Measurements from ENCODE around the gene CACNA2D3.

The CACNA2D3 gene

DNA sequence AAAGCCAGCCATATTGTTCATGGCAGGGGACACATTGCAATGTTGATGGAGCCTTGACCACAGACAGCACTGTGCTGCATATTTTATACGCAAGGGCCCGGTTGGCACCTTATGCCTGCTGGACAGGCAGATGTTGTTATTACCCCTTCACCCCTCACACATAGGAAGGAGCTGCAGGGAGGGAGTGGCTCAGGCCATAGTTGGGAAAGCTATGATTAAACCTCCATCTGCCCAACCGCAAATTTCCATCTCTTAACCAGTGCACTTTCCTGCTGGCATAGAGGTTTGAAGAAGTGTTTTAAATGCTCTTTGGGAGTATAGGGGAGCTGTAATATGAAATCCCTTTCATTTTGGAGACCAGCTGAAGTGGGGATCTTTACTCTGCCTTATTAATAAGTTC lies 224.7 kb downstream of the CACNA2D3 start:
- DNase-seq = no peak

DNA sequence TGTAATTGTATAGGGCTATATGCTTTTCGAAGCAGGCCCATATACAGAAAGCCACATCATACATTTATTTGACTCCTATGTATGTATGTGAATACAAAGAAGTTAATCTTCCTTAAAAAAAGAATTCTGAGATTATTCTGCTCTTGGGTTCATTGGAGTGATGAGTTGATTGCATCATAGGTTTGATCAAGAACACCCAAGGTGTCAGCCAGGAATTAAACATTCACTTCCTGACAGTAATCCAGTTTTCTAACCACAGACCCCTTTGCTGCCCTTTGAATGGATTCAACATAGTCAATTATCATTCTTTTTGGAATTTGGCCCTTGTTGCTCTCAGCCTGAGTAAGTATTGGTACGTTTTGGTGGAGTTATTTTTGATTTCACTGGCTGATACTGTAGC lies 225.6 kb downstream of the CACNA2D3 start:
- DNase-seq = no peak

DNA sequence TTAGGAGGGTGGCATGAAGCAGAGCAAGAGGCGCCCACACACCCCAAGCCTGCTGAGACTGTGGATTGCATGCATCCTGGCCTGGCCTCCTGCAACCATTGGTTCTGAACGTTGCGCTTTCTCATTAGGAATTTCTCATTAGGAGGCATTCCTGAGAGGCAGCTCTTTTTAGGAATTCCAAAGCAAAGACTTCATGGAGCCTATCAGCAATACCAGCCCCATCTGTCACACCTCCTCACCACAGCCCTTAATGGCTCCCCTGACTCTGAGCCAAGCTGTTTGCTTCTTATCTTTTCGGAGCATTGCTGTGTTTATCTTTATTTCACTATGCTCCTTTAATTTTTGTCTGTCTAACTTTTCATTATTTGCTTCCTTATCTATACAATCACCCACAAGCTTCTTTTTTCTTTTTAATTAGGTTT lies 226.9 kb downstream of the CACNA2D3 start:
- DNase-seq = no peak

DNA sequence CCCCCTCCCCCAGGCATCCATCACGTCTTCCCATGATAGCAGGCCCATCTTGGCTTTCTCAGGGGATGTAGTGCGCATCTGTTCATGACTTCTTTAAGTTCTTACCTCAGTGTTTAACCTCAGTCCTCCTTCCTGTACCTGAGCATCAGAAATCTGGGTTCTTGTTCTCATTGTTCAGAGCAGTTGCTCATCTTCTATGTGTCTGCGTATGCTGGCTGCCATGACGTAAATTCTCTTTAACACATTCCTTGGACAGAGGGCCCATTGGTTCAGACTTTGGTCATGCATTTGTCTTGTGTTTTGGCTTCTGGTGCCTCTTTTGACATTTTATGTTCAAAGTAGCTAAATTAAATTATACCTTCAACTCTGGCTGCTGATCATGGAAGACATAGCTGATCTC lies 227.3 kb downstream of the CACNA2D3 start:
- no peak for DNase-seq

DNA sequence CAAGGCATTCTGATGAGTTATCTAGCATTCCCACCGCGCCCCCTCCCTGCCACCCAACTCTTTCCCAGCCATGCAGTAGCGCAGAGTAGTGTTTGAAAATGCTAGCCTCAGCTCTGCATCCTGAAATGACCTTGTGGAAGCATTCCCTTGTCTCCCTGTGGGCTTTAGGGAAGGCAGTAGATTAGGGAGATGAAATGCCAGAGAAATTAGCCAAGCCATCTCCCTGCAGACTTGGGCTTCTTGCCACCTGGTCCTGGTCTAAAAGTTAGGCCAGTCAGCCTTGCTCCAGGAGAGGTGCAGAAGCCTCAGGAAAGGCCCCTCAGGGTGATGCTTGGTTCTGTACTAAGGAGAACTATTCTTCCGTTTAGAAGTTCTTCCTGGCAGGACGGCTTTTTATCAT lies 231.2 kb downstream of the CACNA2D3 start:
- DNase-seq = no peak

DNA sequence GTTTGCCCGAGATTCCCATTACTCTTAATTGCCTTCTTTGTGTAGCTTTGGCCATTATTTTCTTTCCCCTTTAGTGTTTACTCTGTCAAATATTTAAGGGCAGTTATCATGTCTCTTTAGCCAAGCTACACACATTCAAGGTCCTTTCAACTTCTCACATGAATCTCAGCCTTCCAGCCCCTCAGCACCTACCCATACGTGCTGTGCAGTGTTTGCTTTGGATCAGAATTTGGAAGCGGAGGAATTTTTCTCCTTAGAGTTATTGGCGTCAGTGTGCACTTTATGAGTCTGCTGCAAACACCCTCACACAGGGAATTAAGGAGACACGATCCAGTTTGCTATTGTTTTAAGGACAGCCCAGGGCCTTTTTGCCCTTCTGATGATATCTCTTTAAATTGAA lies 231.6 kb downstream of the CACNA2D3 start:
- DNase-seq = no peak

DNA sequence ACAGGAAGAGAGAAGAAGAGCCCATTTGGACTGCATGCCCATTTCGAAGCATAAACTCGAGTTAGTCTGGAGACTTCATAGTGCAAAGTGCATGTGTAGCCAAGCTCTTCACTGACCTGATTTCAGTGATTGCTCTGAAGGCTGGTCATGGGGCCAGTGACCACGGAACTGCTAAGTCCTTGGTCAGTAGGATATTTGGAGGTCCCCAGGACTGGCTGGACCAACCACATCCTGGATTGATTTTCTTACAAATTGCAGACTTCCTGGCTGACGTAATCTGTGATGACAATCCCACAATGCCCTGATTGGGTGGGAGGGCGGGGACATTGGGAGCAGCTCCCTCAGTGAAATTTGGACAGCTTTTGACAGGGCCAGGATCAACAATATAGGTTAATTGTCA lies 233.4 kb downstream of the CACNA2D3 start:
- no peak for DNase-seq

DNA sequence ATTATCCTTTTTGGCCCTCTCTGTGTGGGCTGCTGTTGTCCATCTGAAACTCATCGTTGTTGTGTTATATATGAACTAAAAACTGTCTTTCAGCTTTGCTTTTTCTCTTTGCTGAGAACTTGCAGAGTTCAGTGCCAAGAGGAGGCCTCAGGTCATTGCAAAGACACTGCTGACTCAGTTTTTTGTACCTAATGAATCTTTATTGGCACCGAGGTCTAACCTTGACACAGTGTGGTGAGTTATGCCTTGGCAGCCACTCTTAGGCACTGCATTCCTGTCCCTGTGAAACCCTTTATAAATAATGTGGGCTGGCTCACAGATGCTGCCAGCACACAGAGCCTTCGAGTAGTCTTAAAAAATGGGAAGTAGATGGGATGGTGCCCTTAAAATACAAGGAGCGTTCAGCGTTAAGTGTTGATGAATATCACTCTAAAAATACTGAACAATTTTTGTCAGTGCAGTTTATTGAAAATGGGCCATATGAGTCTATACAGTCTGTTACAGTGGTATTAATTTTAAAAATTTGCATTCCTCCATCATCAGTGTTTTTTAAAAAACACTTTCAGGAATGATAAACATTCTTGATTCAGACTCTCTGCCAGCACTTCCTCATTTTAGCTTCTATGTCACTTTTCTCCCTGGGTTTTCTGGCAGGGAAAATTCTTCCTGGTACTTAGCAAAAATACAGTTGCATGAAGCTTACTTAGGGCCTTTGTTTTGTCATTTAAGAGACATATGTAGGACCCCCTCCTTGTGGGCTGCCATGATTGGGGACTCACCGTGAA lies 234.1 kb downstream of the CACNA2D3 start:
- no peak for DNase-seq

DNA sequence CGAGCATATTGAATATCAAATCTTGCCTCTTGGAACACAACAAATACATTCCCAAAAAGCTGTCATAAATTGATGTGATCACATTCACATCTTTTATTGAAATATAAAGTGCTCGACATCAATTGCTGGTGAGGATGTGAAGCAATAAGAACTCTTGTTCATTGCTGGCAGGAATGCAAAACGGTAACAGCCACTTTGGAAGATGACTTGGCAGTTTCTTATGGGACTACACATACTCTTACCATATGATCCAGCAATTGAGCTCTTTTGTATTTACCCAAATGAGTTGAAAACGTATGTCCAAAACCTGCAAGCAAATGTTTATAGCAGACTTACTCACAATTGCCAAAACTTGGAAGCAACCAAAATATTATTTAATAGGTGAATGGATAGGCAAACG lies 234.9 kb downstream of the CACNA2D3 start:
- no peak for DNase-seq

DNA sequence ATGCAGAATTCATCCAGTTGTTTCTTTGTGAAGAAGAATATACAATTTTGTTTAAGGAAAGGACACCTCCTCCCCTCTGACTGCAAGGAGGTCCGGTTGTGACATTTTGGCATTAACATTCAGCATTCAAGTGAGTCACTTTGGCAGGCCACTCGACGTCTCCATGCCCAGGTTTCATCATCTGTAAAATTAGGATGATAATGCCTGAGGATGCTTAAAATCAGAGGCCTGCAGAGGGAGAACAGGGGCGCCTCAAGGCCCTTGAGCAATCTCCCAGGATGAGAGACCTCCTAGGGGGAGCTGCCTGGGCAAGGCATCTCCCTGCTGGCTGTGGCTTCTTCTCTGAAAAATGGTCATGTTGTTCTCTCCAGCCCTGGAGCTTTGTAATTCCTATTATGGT lies 236.0 kb downstream of the CACNA2D3 start:
- DNase-seq = no peak

DNA sequence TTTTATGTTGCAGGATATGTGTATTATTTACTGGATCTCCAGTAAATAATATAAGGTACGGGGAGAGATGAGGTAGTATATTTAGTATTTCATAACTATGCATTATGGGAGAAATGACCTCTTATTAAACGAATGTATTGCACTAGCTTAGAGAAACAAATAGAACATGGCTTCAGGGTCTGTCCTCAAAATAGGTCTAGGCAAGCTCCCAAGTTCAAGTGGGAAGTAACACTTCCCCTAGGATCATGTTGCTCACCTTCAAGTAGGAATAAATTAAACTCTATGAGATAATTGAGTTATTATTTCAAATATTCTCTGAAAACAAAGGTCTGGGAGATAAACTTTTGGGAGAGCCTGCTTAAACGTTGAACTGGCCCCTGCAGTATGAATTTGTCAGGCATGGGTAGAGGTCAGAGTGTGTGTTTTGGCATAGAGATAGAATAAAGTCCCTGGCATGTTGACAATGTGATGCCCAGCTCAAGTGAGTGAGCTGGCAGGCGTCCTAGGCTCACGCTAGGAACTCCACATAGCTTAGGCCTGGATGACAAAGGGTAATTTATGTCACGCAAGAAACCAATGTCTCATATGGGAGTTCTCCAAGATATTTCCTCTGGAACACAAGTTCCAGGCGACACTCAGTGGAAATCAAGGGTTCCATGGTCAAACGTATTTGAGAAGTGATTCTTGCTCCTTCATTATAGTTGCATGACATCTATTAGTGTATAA lies 236.8 kb downstream of the CACNA2D3 start:
- DNase-seq = no peak

DNA sequence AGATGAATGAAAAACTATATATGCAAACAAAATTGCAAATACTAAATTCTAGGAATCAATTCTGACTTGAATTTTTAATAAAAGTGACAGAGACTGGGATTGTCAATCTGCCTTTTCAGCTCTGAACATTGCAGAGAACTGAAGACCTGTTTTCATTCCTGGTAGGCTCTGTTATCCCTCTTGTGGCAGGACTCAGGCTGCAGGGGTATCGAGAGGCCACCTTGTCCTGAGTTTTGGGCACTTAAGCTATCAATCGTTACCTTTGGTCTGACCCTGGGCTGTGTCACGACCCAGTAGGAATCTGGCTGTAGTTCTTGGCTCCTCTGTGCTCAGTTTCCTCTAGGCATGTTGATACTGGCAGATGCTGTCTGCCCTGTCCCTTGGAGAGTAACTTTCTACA lies 238.0 kb downstream of the CACNA2D3 start:
- DNase-seq = no peak

DNA sequence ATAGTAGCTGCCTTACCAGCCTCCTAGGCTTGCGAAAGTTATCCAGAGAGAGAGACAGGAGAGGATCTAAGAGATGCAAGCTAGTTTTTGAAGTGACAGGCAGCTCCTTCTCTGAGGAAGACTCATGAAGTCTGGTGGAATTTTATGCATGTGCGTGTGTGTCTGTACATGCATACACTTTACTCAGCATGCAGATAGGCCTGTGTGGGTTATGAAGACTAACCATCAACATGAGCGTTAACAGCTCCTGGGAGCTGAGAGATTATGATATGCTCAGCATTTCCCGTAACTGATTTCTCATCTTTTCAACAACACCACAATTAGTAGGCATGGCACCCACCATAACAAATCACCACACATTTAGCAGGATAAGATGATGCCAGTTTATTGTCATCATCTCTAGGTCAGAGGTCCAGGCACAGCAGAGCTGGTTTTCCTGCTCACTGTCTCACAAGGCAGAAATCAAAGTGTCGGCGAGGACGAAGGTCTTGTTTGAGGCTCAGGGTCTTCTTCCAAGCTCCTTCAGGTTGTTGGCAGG lies 239.5 kb downstream of the CACNA2D3 start:
- no peak for DNase-seq

DNA sequence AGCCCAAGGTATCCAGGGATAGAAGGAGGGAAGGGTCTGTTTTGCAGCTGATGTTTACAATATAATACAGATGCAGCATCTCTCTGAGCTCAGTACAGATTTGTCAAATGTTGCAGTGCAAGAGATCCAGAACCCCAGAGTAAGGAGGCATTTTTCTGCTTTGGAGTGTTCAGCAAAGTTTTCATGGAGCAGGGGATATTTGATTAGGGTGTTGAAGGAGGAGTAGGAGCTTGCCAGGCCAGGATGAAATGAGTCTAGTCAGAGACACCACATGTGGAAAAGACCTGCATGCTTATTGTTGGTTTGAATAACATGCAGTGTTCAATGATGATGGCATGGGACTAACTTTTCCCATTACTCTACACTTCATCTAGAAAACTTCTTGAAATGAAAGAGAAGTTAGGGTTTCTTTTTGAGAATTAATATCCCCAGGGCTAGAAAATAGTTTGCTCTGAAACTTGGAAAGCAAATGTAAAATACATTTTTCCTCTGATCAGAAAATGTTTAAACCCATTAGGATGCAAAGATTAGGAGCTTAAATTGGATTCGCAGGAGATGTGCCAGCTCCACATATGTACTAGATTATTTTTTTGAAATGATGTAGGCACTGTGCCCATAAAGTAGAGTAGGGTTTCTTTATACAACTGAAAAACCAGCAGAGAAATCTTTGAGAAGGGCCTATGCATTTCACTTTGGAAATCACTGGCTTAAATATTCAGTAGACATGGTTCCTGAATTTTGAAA lies 243.8 kb downstream of the CACNA2D3 start:
- no peak for DNase-seq

DNA sequence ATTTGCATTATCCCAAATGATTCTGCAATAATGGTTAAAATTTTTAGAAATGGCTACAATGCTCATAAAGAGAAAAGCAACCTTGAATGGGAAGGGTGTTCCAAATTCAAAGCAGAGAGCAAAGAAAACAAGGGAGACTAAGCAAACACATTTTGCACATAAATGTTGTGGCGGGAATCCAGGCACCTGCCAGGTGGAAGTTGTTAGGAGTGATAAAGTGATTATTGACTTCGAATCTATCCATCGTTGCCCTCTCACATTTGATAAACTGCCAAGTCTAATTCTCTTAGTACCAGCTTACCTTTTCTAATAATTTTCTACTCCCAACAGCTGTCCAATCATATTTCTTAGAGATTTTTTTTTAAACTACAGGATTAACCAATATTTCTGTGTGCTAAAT lies 244.5 kb downstream of the CACNA2D3 start:
- no peak for DNase-seq

DNA sequence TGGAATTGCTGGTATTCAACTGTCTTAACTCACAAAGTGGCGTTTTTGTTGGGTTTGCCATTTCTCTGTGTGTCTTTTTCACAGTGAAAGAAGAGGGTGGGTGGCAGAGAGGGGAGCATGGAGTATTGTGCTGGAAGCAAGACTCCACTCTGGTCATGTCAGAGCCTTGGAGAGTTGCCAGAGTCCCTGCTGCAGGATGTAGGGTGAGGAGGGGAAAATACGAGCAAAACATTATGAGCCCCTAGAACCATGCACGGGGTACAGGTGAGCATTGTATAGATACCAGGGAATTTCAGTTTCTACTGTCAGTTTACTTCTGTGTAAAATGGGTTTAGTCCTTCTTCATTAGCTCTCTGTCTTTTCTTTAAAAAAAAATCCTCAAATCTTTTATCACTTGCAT lies 249.9 kb downstream of the CACNA2D3 start:
- DNase-seq = no peak

DNA sequence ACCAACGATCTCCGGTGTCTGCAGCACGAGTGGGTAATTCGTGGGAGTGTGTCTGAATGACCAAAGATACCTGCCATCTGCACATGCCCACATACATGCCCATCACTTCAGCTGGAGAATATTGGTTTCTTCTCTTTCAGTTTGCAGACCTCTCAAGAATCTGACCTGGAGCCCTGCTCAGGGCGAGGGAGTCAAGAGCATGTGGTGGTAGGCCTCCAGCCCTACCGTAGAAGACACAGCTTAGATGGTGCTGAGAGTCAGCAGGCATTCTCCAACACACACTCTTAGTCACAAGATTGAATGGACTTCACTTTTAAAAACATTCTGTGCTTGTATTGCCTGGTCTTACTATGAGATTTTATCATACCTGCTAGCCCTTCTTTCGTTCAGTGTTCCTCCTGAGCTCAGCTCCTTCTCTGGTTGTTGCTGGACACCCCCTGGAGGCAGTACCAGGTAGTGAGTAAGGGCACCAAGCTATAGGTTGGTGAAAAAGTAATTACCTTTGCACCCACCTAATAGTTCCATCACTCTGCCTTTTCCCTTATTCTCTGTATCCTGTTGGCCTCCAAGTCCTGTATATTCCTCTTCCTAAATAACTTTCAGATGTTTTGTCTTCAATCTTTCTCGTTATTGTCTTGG lies 252.0 kb downstream of the CACNA2D3 start:
- no peak for DNase-seq

DNA sequence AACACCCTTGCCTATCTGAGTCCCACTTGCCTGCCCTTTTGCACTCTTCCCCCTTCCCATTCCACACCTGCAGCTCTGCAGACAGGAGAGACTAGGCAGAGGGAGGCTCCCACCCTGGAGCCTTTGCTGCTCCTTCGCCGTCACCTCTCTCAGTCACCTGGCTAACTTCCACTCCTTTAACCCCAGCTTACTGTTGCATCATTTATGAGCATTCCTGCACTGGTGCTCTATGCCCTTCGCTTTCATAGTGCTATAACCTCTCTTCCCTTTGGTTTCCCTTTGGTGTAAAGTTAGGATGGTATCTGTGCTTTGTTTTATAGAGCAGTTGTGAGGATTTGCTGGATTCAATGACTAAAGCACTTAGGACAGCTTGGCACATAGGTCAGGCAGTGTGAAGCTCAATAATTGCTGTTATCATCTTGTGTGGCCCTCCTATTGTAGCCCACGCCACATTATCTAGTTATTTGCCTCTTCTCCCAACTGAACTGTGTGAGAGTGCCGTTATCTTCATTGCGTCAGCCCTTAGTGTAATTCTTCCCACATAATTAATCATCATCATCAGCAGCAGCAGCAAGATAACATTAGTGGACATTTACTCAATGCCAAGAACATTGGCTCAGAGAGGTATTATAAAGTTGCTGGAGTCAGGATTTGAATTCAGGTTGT lies 253.9 kb downstream of the CACNA2D3 start:
- DNase-seq = no peak

DNA sequence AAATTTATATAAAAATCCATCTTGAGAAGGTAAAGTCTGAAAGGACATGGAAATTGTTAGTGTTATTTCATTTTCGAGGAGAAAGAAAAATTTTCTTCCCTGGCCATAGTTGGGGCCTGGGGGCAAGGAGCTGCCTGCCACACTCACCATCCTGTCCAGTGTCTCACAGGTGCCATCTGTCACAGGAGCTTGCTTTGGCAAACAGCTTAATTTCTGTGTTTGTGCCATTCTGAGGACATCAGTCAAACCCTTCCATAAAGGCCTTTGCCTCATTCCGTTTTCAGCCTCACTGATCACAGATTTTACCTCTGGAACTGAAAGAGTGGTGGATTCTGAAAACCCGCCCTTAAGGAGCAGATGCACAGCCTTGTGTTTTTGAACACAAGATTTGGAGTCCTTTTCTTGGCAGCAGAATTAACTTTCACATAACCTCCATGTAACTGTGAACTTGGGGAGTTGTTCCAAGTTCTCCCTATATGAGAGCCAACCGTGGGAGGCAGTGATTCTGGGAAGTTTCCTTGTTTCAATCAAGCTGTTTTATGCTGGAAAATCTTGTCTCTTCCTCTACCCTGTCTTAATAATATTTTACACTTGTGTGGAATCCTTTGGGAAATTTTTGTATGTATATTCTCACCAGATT lies 254.7 kb downstream of the CACNA2D3 start:
- peak in 1 of 2 experiments; percentile 41 for DNase-seq

DNA sequence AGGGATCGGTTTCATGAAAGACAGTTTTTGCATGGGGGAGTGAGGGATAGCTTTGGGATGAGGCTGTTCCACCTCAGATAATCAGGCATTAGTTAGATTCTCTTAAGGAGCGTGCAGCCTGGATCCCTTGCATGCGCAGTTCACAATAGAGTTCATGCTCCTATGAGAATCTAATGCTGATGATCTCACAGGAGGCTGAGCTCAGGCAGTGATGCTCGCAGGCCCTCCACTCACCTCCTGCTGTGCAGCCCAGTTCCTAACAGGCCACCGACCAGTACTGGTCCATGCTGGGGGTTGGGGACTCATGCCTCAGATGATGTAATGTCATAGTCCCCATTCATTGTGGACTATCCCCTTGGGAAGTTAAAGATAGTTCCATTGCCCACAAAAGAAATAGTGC lies 255.8 kb downstream of the CACNA2D3 start:
- no peak for DNase-seq

DNA sequence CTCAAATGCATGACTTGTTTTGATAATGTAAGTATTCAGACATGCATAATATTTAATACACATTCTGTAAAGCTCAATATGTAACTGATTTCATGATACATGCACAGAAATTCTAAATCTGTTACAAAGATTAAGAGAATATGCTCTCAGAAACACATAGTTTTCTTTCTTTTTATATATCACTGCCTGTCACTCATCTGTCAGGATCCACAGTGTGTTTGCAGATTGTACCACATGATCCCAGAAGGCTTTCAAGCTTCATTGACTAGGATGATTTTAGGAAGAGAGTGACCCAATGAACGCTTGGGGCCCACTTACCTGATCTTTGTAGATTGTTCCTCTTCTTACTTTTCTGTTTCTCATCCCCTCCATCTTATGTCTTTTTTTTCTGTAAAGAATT lies 261.9 kb downstream of the CACNA2D3 start:
- no peak for DNase-seq

DNA sequence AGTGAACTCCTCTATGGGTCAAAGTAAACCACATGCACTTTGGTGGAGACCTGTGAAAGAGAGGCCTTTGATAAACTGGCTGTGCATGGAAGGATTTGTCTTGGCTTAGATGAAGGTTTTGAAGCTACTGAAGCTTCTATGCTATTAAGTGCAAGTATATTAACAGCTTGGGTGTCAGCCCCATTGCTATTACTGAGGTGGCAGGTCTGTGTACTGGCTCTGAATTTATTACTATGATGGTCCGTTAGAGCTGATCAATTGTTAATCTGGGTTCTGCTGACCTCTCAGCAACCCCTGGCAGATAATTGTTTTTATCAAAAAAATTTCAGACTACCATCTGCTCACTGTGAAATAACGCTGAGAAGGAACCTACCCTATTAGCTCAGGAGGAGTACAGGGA lies 268.2 kb downstream of the CACNA2D3 start:
- no peak for DNase-seq
